Measurements from ENCODE around the gene GFER. TPM values are rescaled to one million over a fixed set of nuclear protein-coding genes. Genes with fewer than 3 reads are reported as not detected.

Gene GFER
- total RNA-seq, 4 donors from 2014 or later = 9.7 to 14.4 (median 11.6) TPM

DNA sequence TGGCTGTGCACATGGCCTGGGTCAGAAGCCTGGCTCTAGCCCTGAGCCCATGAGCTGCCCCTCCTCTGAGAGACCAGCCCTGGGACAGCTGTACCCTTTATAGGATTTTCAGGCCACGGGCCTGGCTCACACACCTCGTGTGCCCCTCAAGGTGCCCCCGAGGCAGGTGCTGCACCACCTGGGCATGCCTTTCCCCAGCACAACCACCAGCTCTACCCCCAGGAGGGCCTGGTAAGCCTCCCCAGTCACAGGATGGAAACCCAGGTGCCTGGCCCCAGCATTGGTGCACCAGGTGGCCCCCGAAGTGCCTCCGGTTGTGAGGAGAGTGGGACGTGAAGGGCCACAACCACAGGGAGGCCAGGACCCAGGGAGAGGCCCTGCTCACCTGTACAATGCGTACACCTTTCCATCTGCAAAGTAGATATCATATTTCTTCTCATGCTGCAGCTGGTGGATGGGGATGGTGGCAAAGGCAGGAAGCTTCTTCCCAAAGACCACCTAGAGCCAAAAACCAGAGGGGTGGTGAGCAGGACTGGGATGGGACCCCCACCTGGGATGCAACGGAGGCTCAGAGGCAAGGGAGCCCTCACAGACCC lies 19.3 kb downstream of the GFER start:
- TF ChIP-seq POLR2A (IDR thresholded peaks at IDR 0.05) = no peak
- TF ChIP-seq, protein P1, sequence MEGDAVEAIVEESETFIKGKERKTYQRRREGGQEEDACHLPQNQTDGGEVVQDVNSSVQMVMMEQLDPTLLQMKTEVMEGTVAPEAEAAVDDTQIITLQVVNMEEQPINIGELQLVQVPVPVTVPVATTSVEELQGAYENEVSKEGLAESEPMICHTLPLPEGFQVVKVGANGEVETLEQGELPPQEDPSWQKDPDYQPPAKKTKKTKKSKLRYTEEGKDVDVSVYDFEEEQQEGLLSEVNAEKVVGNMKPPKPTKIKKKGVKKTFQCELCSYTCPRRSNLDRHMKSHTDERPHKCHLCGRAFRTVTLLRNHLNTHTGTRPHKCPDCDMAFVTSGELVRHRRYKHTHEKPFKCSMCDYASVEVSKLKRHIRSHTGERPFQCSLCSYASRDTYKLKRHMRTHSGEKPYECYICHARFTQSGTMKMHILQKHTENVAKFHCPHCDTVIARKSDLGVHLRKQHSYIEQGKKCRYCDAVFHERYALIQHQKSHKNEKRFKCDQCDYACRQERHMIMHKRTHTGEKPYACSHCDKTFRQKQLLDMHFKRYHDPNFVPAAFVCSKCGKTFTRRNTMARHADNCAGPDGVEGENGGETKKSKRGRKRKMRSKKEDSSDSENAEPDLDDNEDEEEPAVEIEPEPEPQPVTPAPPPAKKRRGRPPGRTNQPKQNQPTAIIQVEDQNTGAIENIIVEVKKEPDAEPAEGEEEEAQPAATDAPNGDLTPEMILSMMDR (IDR thresholded peaks at IDR 0.05) = no peak
- no peak for DNase-seq (ENCODE audit: low spot score in 2 of 2)
- intact Hi-C loops (cut with DNase I; ENCODE audit: low total_unique reads) = no loop called here
- 79 to 82% methylated on average over 6 to 8 of the region's 8 CpGs for WGBS, 2 donors
- no peak overlapping the region for H3K4me3 ChIP-seq (ENCODE audit: low read depth, poor library complexity, severe bottlenecking)

DNA sequence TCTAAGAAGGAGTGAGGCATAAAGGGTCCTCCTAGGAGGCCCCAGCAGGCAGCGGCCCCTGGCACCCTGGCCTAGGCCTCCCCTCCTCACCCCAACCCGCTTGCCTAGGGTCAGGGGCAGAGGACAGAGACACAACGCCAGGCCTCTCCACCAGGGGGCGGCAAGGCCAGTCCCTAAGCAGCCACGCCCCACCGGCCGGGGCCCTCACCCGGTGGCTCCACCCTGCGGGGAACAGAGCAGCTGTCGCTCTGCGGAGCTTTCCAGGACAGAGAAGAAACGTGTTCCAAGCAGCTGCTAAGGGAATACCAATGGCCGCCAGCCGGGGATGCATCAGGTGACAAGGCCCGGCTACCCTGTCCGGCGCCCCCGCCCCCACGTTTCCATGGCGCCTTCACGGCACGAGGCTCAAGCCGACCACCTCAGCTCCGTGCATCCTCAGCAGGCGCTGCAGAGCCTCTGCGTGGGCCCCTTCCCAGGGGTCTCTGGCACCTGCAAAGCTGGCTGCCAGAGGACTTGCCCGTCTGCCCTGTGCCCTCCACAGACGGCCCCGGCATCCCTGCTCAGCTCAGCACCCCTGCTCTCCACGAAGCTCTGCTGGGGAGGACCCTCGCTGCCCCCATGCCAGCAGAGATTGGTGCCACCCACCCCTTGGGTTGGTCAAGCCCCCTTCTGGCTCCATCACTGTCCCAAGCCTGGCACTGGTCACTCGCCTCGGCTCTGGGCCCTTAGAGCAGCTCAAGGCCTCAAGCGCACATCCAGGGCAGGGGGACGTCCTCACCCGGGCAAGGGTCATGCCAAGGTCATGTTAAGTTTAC lies 20.0 kb downstream of the GFER start:
- intact Hi-C loops (cut with DNase I; ENCODE audit: low total_unique reads) = no loop called here
- peak; percentile 74 to 95 for DNase-seq (ENCODE audit: low spot score in 2 of 2)
- WGBS, 2 donors = 34% methylated on average over 33 of the region's 36 CpGs
- TF ChIP-seq, protein P1 (IDR thresholded peaks at IDR 0.05) = peak in 1 of 3 donors; percentile 57
- TF ChIP-seq POLR2A (IDR thresholded peaks at IDR 0.05) = no peak
- H3K4me3 ChIP-seq (ENCODE audit: low read depth, poor library complexity, severe bottlenecking) = no peak overlapping the region

DNA sequence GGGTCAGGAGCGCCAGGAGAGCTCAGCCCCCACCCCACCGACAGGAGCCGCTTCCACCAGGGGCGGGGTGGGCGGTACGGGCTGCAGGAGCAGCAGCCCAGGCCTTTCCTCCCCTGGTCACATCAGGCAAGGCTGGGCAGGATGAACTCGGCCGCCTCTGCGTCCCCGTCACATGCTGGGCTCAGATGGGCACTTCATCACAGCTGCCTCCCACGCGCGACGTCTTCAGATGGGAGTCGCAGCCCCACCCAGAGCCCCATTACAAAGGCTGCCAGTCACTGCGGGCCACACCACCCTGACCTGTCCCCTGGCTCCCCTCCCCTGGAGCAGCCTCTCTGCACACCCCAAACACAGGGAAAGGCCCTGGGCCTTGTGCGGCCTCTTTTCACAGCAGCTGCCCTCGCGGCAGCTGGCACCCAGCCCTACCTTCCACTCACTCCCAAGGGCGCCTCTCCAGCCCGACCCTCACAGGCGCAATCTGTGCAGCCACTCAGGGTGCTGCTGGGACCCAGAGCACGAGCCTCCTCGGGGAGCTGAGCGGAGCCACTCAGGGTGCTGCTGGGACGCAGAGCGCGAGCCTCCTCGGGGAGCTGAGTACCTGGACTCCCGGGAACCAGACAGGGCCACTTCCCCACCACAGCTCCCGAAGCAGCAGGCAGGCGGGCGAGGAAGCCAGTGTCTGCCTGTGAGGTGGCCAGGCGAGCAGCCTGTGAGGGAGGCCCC lies 21.0 kb downstream of the GFER start:
- H3K4me3 ChIP-seq (ENCODE audit: low read depth, poor library complexity, severe bottlenecking) = no peak overlapping the region
- TF ChIP-seq, protein P1 (IDR thresholded peaks at IDR 0.05) = no peak
- no peak for TF ChIP-seq POLR2A (IDR thresholded peaks at IDR 0.05)
- intact Hi-C loops (cut with DNase I; ENCODE audit: low total_unique reads) = no loop called here
- no peak for DNase-seq (ENCODE audit: low spot score in 2 of 2)
- WGBS, 2 donors = 58 to 87% methylated on average over 15 to 32 of the region's 34 CpGs

DNA sequence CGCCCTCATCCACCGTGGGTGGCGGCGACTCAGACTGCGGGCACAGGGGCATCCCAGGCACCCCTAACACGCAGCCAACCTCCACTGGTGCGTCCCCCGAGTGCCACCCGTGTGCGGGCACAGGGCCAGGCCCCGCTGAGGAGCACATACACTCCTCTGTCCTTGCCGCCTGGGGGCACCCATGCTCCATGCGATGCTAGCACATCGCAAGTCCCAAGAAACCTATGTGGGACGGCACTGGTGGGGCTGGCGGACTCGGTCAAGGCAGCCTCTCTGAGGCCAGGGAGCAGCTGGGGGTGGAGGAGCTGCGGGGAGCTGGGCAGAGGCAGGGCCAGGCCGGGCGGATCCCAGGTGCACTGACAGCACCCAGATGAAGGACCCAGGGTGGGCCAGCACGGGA lies 21.7 kb downstream of the GFER start:
- TF ChIP-seq, protein P1 (IDR thresholded peaks at IDR 0.05) = no peak
- 61 to 62% methylated on average over 18 of the region's 21 CpGs for WGBS, 2 donors
- DNase-seq (ENCODE audit: low spot score in 2 of 2) = no peak
- no peak overlapping the region for H3K4me3 ChIP-seq (ENCODE audit: low read depth, poor library complexity, severe bottlenecking)
- intact Hi-C loops (cut with DNase I; ENCODE audit: low total_unique reads) = no loop called here

DNA sequence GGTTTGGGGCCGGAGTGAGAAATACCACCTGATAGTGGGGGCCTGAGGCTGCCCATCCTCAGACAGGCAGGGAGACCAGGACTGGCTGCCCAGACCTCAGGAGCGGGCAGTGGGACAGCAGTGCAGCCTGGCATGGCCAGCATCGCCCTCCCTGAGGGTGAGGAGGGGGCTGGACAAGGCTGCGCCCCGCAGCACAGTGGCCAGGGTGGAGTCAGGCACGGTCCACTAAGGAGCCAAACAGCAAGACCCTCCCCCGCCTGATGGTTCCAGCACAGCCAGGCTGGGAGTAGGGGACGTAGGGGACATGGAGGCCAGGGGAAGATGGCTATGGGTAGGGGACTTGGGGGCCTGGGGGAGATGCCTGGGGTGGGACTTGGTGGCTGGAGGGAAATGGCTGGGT lies 22.3 kb downstream of the GFER start:
- intact Hi-C loops (cut with DNase I; ENCODE audit: low total_unique reads) = no loop called here
- H3K4me3 ChIP-seq (ENCODE audit: low read depth, poor library complexity, severe bottlenecking) = no peak overlapping the region
- TF ChIP-seq POLR2A (IDR thresholded peaks at IDR 0.05) = no peak
- TF ChIP-seq, protein P1 (IDR thresholded peaks at IDR 0.05) = no peak
- WGBS, 2 donors = 86 to 93% methylated on average over 8 of the region's 8 CpGs
- no peak for DNase-seq (ENCODE audit: low spot score in 2 of 2)
